Measurements from ENCODE around the gene TTC23.

GRCh38 chr15:99109555-99110021 lies 139.8 kb downstream of the TTC23 start:
- TF ChIP-seq, protein P1, sequence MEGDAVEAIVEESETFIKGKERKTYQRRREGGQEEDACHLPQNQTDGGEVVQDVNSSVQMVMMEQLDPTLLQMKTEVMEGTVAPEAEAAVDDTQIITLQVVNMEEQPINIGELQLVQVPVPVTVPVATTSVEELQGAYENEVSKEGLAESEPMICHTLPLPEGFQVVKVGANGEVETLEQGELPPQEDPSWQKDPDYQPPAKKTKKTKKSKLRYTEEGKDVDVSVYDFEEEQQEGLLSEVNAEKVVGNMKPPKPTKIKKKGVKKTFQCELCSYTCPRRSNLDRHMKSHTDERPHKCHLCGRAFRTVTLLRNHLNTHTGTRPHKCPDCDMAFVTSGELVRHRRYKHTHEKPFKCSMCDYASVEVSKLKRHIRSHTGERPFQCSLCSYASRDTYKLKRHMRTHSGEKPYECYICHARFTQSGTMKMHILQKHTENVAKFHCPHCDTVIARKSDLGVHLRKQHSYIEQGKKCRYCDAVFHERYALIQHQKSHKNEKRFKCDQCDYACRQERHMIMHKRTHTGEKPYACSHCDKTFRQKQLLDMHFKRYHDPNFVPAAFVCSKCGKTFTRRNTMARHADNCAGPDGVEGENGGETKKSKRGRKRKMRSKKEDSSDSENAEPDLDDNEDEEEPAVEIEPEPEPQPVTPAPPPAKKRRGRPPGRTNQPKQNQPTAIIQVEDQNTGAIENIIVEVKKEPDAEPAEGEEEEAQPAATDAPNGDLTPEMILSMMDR (optimal IDR thresholded peaks at IDR 0.05 in 1 of 3, IDR thresholded peaks at IDR 0.05 in 1 of 3, conservative IDR thresholded peaks at IDR 0.05 in 1 of 3; ENCODE audit: extremely low read depth in 1 of 3, insufficient read depth in 2 of 3, low read length in 3 of 3) = no peak
- TF ChIP-seq EZH2 (IDR thresholded peaks at IDR 0.05; ENCODE audit: low read length) = no peak
